WERI-Rb-1 (cell line): ENCODE data around the gene UMAD1.
"Not testable (repeated sequence)": the region's sequence is repeated elsewhere in the genome, so short reads cannot be mapped to it uniquely, and the experiment has no call there.

ENCODE experiments used
- DNase-seq: peaks from one replicate; pipeline ENCODE4 v3.0.0-alpha.2; 2020
- H3K27ac ChIP-seq: fragments of 250-450 bp; sonication (Bioruptor Pico); 2 replicates; pipeline ENCODE4 v1.5.1; 2020; ENCODE audit warnings: mild to moderate bottlenecking, moderate library complexity
- H3K27me3 ChIP-seq: fragments of 250-450 bp; sonication (Bioruptor Pico); 2 replicates; pipeline ENCODE4 v1.5.1; 2021; ENCODE audit warnings: mild to moderate bottlenecking, low read depth, moderate library complexity; ENCODE audit not compliant: insufficient read depth, severe bottlenecking
- H3K36me3 ChIP-seq: fragments of 250-450 bp; sonication (Bioruptor Pico); 2 replicates; pipeline ENCODE4 v1.5.1; 2020; ENCODE audit warnings: mild to moderate bottlenecking, moderate library complexity
- H3K4me3 ChIP-seq: 2 replicates; pipeline ENCODE4 v1.5.1; 2011; ENCODE audit warnings: low read depth, mild to moderate bottlenecking, control low read depth, low read length
- H3K9me3 ChIP-seq: fragments of 250-450 bp; sonication (Bioruptor Pico); 2 replicates; pipeline ENCODE4 v1.5.1; 2021; ENCODE audit warnings: mild to moderate bottlenecking, moderate library complexity; ENCODE audit not compliant: severe bottlenecking
- TF ChIP-seq, protein P1 (sequence below): IDR thresholded peaks from 2 replicates; pipeline ENCODE4 v1.5.1; 2011; ENCODE audit warnings: low read depth, mild to moderate bottlenecking, control low read depth, inconsistent platforms, low read length

UMAD1 gene

DNA sequence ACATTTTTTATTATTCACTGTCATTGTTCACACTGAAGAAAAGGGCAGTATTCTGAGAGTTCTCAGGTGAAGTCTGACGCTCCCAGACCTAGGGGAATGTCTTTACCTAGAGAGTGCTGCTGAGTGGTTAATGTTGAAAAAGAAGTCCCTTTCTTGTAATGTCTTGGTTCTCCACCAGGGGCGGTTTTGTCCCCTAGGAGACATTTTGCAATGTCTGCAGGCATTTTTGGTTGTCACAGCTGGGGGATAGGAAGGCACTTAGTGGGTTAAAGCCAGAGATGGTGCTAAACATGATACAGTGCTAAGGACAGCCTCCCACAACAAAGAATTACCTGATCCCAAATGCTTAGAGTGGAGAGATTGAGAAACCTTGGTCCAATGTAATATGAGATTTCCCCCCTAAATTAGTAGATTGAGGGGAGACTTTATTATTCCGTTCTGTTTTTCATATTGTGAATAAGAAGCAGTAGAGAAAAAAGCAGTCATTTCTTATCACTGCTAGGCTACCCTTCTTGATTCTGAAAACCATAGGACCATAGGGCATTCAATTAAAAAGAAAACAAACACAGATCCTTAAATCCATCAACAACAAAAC, 13.1 kb downstream of the UMAD1 start:
- H3K4me3 ChIP-seq = no peak overlapping the region
- H3K27me3 ChIP-seq = no peaks in the 10 kb centered on the region
- DNase-seq = peak; percentile 29
- TF ChIP-seq, protein P1, sequence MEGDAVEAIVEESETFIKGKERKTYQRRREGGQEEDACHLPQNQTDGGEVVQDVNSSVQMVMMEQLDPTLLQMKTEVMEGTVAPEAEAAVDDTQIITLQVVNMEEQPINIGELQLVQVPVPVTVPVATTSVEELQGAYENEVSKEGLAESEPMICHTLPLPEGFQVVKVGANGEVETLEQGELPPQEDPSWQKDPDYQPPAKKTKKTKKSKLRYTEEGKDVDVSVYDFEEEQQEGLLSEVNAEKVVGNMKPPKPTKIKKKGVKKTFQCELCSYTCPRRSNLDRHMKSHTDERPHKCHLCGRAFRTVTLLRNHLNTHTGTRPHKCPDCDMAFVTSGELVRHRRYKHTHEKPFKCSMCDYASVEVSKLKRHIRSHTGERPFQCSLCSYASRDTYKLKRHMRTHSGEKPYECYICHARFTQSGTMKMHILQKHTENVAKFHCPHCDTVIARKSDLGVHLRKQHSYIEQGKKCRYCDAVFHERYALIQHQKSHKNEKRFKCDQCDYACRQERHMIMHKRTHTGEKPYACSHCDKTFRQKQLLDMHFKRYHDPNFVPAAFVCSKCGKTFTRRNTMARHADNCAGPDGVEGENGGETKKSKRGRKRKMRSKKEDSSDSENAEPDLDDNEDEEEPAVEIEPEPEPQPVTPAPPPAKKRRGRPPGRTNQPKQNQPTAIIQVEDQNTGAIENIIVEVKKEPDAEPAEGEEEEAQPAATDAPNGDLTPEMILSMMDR = peak; percentile 52
- no peak overlapping the region for H3K27ac ChIP-seq
- H3K9me3 ChIP-seq = peaks cover 7% of the 10 kb centered on the region
- H3K36me3 ChIP-seq = no peaks in the 10 kb centered on the region

DNA sequence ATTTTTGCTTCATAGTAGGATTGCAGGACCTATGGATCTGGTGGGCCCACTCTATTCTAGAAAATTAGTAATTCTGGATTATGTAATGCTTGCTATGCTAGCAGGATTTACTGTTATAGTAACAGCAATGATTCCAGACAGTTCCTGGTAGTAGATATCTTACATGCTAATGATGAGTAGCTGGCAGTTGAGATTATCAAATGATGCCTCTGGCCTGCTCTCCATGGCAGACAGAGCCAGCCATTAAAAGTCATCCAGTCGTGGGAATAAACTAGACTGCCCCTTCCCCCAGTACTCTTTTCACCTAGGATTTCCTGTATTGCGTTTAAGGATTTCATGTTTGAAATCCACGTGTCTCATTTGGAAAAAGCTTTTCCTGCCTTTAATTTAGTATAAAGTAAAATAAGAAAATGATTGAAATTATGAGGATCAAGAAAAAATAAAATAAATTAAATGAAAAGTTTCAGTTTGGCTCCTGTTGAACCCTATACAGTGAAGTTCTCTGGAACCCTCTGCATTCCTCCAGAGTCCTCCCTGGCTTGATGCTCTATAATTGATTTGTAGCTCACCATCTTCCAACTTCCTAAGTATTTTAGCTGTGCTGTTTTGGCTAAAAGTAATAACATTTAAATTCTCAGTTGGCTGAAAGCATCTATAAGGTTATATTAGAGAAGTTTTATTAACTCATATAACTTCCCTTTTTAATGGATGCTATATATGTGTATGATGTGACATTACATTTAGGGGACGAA, 14.6 kb downstream of the UMAD1 start:
- Histone ChIP-seq H3K27ac (no peak overlapping the region), H3K36me3 (no peaks in the 10 kb centered on the region), H3K9me3 (peaks cover 7% of the 10 kb centered on the region), H3K4me3 (no peak overlapping the region), H3K27me3 (no peaks in the 10 kb centered on the region)
- no peak for DNase-seq
- TF ChIP-seq, protein P1 = no peak

DNA sequence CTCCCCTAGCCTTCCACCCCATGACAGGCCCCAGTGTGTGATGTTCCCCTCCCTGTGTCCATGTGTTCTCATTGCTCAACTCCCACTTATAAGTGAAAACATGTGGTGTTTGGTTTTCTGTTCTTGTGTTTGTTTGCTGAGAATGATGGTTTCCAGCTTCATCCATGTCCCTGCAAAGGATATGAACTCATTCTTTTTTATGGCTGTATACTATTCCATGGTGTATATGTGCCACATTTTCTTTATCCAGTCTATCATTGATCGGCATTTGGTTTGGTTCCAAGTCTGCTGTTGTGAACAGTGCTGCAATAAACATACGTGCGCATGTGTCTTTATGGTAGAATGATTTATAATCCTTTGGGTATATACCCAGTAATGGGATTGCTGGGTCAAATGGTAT, 15.9 kb downstream of the UMAD1 start:
- not testable (repeated sequence) for H3K27ac ChIP-seq, H3K36me3 ChIP-seq, DNase-seq, H3K9me3 ChIP-seq, H3K4me3 ChIP-seq, H3K27me3 ChIP-seq

DNA sequence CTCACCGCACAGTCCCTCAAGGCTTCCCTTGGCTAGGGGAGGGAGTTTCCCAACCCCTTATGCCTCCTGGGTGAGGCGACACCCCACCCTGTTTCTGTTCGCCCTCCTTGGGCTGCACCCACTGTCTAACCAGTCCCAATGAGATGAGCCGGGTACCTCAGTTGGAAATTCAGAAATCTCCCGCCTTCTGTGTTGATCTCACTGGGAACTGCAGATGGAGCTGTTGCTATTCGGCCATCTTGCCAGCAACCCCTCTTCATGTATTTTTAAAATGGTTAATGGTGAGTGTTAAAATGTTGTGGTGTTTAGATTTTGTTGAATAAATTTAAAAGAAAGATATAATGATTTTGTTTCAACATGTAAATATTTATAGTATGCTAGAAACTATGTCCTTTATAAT, 22.0 kb downstream of the UMAD1 start:
- TF ChIP-seq, protein P1 = peak; percentile 61
- Histone ChIP-seq H3K9me3 (no peaks in the 10 kb centered on the region), H3K36me3 (no peaks in the 10 kb centered on the region), H3K27me3 (no peaks in the 10 kb centered on the region), H3K27ac (peak overlapping the region; percentile 22; the same call in 1 of the 2 replicates), H3K4me3 (no peak overlapping the region)
- DNase-seq = peak; percentile 54

DNA sequence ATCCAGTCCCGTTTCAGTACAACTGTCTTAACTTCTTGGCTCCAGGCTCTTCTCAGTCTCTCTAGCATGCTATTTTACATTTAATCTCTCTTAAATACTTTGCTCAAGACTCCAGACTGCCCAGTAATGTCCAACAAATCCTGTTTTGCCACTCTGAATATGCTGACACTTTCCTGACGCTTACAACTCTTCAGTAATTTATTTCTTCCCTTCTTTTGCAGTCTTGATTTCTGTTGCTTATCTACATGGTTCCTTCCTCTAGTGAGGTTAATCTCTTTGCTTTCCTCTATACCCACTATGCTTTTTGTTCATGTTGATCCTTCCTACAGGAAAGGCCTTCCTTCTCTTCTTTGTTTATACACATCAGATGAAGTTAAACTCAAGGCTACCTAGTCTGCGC, 23.7 kb downstream of the UMAD1 start:
- TF ChIP-seq, protein P1 = no peak
- Histone ChIP-seq H3K27me3 (no peaks in the 10 kb centered on the region), H3K36me3 (no peaks in the 10 kb centered on the region), H3K4me3 (no peak overlapping the region), H3K27ac (peak overlapping the region; percentile 30), H3K9me3 (no peaks in the 10 kb centered on the region)
- no peak for DNase-seq

DNA sequence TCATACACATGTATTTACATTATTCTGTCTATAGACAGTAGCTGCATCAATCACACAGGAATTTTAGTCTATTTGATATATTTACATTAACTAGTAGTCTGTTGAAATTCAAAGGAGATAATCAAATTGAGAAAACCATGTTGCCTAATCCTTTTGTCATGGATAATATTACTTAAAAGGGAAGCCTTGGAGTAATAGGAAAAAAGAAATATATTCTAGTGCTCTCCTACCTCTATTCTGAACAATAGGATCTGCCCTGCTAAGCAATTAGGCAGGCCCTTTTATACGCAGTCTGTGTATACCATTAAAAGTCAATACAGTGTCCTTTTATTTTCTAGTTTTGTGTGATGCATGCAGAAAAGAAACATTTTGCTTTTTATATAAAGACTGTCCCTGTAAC, 24.5 kb downstream of the UMAD1 start:
- Histone ChIP-seq H3K27ac (no peak overlapping the region; the same call in 1 of the 2 replicates), H3K4me3 (no peak overlapping the region), H3K9me3 (no peaks in the 10 kb centered on the region), H3K36me3 (no peaks in the 10 kb centered on the region), H3K27me3 (no peaks in the 10 kb centered on the region)
- TF ChIP-seq, protein P1 = no peak
- DNase-seq = no peak
